HEK293 (cell line): ENCODE data around the gene OR6A2.

Experiments used
- CTCF ChIA-PET: fragments of 350-600 bp; formaldehyde crosslinking; extraction: SDS; loops from one replicate; lab custom pipeline; 2021; ENCODE audit warnings: antibody characterized with exemption; lab: Yijun Ruan, JAX
- POLR2A ChIA-PET: fragments of 300-600 bp; formaldehyde crosslinking; extraction: SDS; loops from one replicate; lab custom pipeline; 2020; ENCODE audit warnings: antibody characterized with exemption, inconsistent platforms; lab: Yijun Ruan, JAX
- H3K27ac ChIP-seq: fragments of 200-500 bp; sonication (Bioruptor generic); 2 replicates; pipeline ENCODE4 v1.5.1; 2014; ENCODE audit warnings: low read depth, low read length, control low read depth, inconsistent platforms; ENCODE audit errors: extremely low read depth
- H3K36me3 ChIP-seq, 2 experiments: fragments of 200-500 bp in 1 of 2; sonication (Bioruptor generic) in 1 of 2; 1 replicate in 1 of 2; 2 replicates in 1 of 2; pipeline ENCODE4 v1.5.1; 2014 to 2017; ENCODE audit warnings: inconsistent platforms in 2 of 2, low read length in 2 of 2; ENCODE audit not compliant: control insufficient read depth in 2 of 2, insufficient read depth in 1 of 2
- H3K4me1 ChIP-seq: fragments of 200-500 bp; sonication (Bioruptor generic); 2 replicates; pipeline ENCODE4 v1.5.1; 2014; ENCODE audit warnings: mild to moderate bottlenecking, low read length, inconsistent platforms; ENCODE audit not compliant: control insufficient read depth, insufficient read depth
- H3K4me3 ChIP-seq: 2 replicates; pipeline ENCODE4 v1.5.1; 2011; ENCODE audit warnings: low read depth, mild to moderate bottlenecking, control low read depth, low read length, moderate library complexity
- H3K9me3 ChIP-seq: fragments of 200-500 bp; sonication (Bioruptor generic); 2 replicates; pipeline ENCODE4 v1.5.1; 2014; ENCODE audit warnings: low read depth, low read length, inconsistent platforms; ENCODE audit not compliant: control insufficient read depth, insufficient read depth
- OVOL3 ChIP-seq: fragments of 450-650 bp; formaldehyde crosslinking; IDR thresholded peaks from 2 replicates; pipeline ENCODE4 v1.5.1; 2016; ENCODE audit warnings: missing biosample characterization, missing genetic modification characterization
- SALL2 ChIP-seq: fragments of 450-650 bp; formaldehyde crosslinking; IDR thresholded peaks from 2 replicates; pipeline ENCODE4 v1.5.0; 2017; ENCODE audit warnings: missing biosample characterization, mild to moderate bottlenecking, missing genetic modification characterization, borderline replicate concordance
- SP2 ChIP-seq: fragments of 450-650 bp; formaldehyde crosslinking; IDR thresholded peaks from 2 replicates; pipeline ENCODE4 v1.5.1; 2016; ENCODE audit warnings: missing biosample characterization, missing genetic modification characterization
- TCF7L2 ChIP-seq: IDR thresholded peaks from 2 replicates; pipeline ENCODE4 v1.6.1; 2011; ENCODE audit warnings: low read depth, mild to moderate bottlenecking, inconsistent platforms, low read length, moderate library complexity, borderline replicate concordance
- ZBTB17 ChIP-seq: fragments of 450-650 bp; formaldehyde crosslinking; IDR thresholded peaks from 2 replicates; pipeline ENCODE4 v1.5.1; 2016; ENCODE audit warnings: missing biosample characterization, missing genetic modification characterization
- ZBTB21 ChIP-seq: fragments of 450-650 bp; formaldehyde crosslinking; IDR thresholded peaks from 2 replicates; pipeline ENCODE4 v1.5.1; 2017; ENCODE audit warnings: missing biosample characterization, missing genetic modification characterization
- ZBTB44 ChIP-seq: fragments of 450-650 bp; IDR thresholded peaks from 2 replicates; pipeline ENCODE4 v1.5.1; 2018; ENCODE audit warnings: missing biosample characterization, mild to moderate bottlenecking, missing genetic modification characterization
- ZBTB49 ChIP-seq: fragments of 450-650 bp; formaldehyde crosslinking; IDR thresholded peaks from 2 replicates; pipeline ENCODE4 v1.5.1; 2016; ENCODE audit warnings: missing biosample characterization, missing genetic modification characterization, low read depth
- ZFP41 ChIP-seq: fragments of 450-650 bp; formaldehyde crosslinking; IDR thresholded peaks from 2 replicates; pipeline ENCODE4 v1.5.1; 2016; ENCODE audit warnings: missing biosample characterization, missing genetic modification characterization, borderline replicate concordance
- ZFP69B ChIP-seq: fragments of 450-650 bp; formaldehyde crosslinking; IDR thresholded peaks from 2 replicates; pipeline ENCODE4 v1.5.1; 2016; ENCODE audit warnings: missing biosample characterization, missing genetic modification characterization
- ZNF211 ChIP-seq: fragments of 450-650 bp; formaldehyde crosslinking; IDR thresholded peaks from 2 replicates; pipeline ENCODE4 v1.5.1; 2016; ENCODE audit warnings: low read depth, missing biosample characterization, missing genetic modification characterization
- ZNF223 ChIP-seq: fragments of 450-650 bp; formaldehyde crosslinking; IDR thresholded peaks from 2 replicates; pipeline ENCODE4 v1.5.1; 2016; ENCODE audit warnings: missing biosample characterization, missing genetic modification characterization
- ZNF335 ChIP-seq: fragments of 450-650 bp; formaldehyde crosslinking; conservative IDR thresholded peaks from 2 replicates; pipeline ENCODE4 v1.5.1; 2016; ENCODE audit warnings: missing biosample characterization, missing genetic modification characterization
- ZNF341 ChIP-seq: fragments of 450-650 bp; formaldehyde crosslinking; IDR thresholded peaks from 2 replicates; pipeline ENCODE4; 2016; ENCODE audit warnings: low read depth, missing biosample characterization, missing genetic modification characterization
- ZNF354C ChIP-seq: fragments of 450-650 bp; formaldehyde crosslinking; IDR thresholded peaks from 2 replicates; pipeline ENCODE4 v1.5.1; 2016; ENCODE audit warnings: missing biosample characterization, missing genetic modification characterization, low read depth, borderline replicate concordance
- ZNF747 ChIP-seq: fragments of 450-650 bp; formaldehyde crosslinking; IDR thresholded peaks from 2 replicates; pipeline ENCODE4 v1.5.1; 2016; ENCODE audit warnings: missing biosample characterization, missing genetic modification characterization
- ZSCAN23 ChIP-seq: fragments of 450-650 bp; formaldehyde crosslinking; IDR thresholded peaks from 2 replicates; pipeline ENCODE4 v1.5.1; 2016; ENCODE audit warnings: missing biosample characterization, missing genetic modification characterization

OR6A2 gene

GRCh38 chr11:6824136-6824823, 24.8 kb upstream of the OR6A2 start:
- ChIA-PET POLR2A (interaction anchor here (0.9 kb wide), 1 partner anchor 12 kb away, joined by 3 read pairs; no protein-coding TSS in a partner anchor), CTCF (interaction anchor here (1.3 kb wide), 1 partner anchor 12 kb away, joined by 13 read pairs; no protein-coding TSS in a partner anchor)
- Histone ChIP-seq H3K4me3 (no peak overlapping the region), H3K4me1 (no peaks in the 10 kb centered on the region), H3K36me3 (no peaks in the 10 kb centered on the region), H3K9me3 (no peaks in the 10 kb centered on the region), H3K27ac (no peak overlapping the region)
- no peak for TF ChIP-seq ZFP69B (tag by site-specific recombination)
- no peak for TF ChIP-seq ZBTB44
- TF ChIP-seq ZBTB17 (tag by site-specific recombination) = peak; percentile 38; the same call in 1 of the 2 replicates
- no peak for TF ChIP-seq ZNF341 (tag by site-specific recombination)

- Histone ChIP-seq H3K4me3 (no peak overlapping the region), H3K9me3 (no peaks in the 10 kb centered on the region), H3K27ac (no peak overlapping the region), H3K36me3 (no peaks in the 10 kb centered on the region), H3K4me1 (no peaks in the 10 kb centered on the region)
- CTCF ChIA-PET = no interaction called here
- POLR2A ChIA-PET = no interaction called here
- no peak for TF ChIP-seq ZFP41
- TF ChIP-seq ZNF747 (tag by site-specific recombination) = no peak
- TF ChIP-seq SALL2 = no peak
These were observed 19.5 kb upstream of the OR6A2 start for GRCh38 chr11:6818967-6819366.

GRCh38 chr11:6817694-6818093, 18.2 kb upstream of the OR6A2 start:
- Histone ChIP-seq H3K9me3 (no peaks in the 10 kb centered on the region), H3K4me1 (no peaks in the 10 kb centered on the region), H3K4me3 (no peak overlapping the region), H3K27ac (no peak overlapping the region), H3K36me3 (no peaks in the 10 kb centered on the region)
- POLR2A ChIA-PET = no interaction called here
- CTCF ChIA-PET = interaction anchor here (0.6 kb wide), 1 partner anchor 112 kb away, joined by 3 read pairs; no protein-coding TSS in a partner anchor
- TF ChIP-seq ZBTB49 (no peak), ZSCAN23 (tag by site-specific recombination) (no peak), SP2 (tag by site-specific recombination) (no peak), ZNF223 (tag by site-specific recombination) (no peak), ZNF211 (tag by site-specific recombination) (no peak), TCF7L2 (no peak), OVOL3 (tag by site-specific recombination) (no peak), ZNF335 (tag by site-specific recombination) (no peak), ZNF354C (tag by site-specific recombination) (no peak), ZBTB21 (no peak)
